Subcutaneous abdominal adipose tissue (tissue), 5 donors: ENCODE data around the gene KIF14.

Experiments used
- H3K27ac ChIP-seq: one replicate; pipeline ENCODE4 v1.7.0; 2013; ENCODE audit warnings: low read depth, mild to moderate bottlenecking, inconsistent platforms, low read length, moderate library complexity
- H3K27me3 ChIP-seq, 5 donors: one replicate each; pipeline ENCODE4 v1.7.0; 2013; ENCODE audit warnings: low read length in 5 of 5, inconsistent platforms in 1 of 5; ENCODE audit not compliant: control insufficient read depth in 5 of 5, insufficient read depth in 4 of 5
- H3K36me3 ChIP-seq, 5 donors: one replicate each; pipeline ENCODE4 v1.7.0; 2013; ENCODE audit warnings: low read length in 5 of 5; ENCODE audit not compliant: control insufficient read depth in 5 of 5, insufficient read depth in 5 of 5
- H3K4me1 ChIP-seq, 5 donors: one replicate each; pipeline ENCODE4 v1.7.0; 2013; ENCODE audit warnings: low read length in 5 of 5, mild to moderate bottlenecking in 3 of 5, moderate library complexity in 1 of 5; ENCODE audit not compliant: control insufficient read depth in 5 of 5, insufficient read depth in 5 of 5
- H3K4me3 ChIP-seq, 5 donors: one replicate each; pipeline ENCODE4 v1.7.0; 2013; ENCODE audit warnings: low read length in 5 of 5, low read depth in 1 of 5
- H3K9ac ChIP-seq, 5 donors: one replicate each; pipeline ENCODE4 v1.7.0; 2013; ENCODE audit warnings: low read length in 5 of 5, mild to moderate bottlenecking in 4 of 5, moderate library complexity in 3 of 5
- H3K9me3 ChIP-seq, 5 donors: one replicate each; pipeline ENCODE4 v1.7.0; 2013; ENCODE audit warnings: low read length in 5 of 5; ENCODE audit not compliant: control insufficient read depth in 5 of 5
- donor health status: healthy.
- donor health status: healthy.
- donor health status: healthy.
- donor health status: healthy.
- donor health status: healthy.

Gene KIF14

GRCh38 chr1:200620273-200621131, at the start of gene KIF14:
Gene KIF14 (minus strand): TSS chr1:200620751. CDS start chr1:200618723, 2,028 bp downstream.
- peaks cover 0 to 18% (median 14%) of the 10 kb centered on the region in 5 donors for H3K4me1 ChIP-seq
- H3K36me3 ChIP-seq: no peaks in the 10 kb centered on the region
- H3K9ac ChIP-seq: peak within 1 kb of the TSS in 4 of 5 donors; percentile 62 to 84 (median 78)
- H3K27me3 ChIP-seq: no peaks in the 10 kb centered on the region
- peak within 1 kb of the TSS; percentile 73 to 82 (median 76) for H3K4me3 ChIP-seq
- no peaks in the 10 kb centered on the region for H3K9me3 ChIP-seq
- H3K27ac ChIP-seq: no peak within 1 kb of the TSS

GRCh38 chr1:200669314-200670241, 49.0 kb upstream of the KIF14 start, which contains the start of gene DDX59:
Gene DDX59 (minus strand): TSS chr1:200669907. CDS start chr1:200666740, 3,167 bp downstream.
- H3K9me3 ChIP-seq: no peaks in the 10 kb centered on the region
- H3K4me3 ChIP-seq: peak within 1 kb of the TSS; percentile 76 to 84 (median 77)
- H3K4me1 ChIP-seq: peaks cover 0 to 29% (median 27%) of the 10 kb centered on the region in 5 donors
- H3K36me3 ChIP-seq: peaks cover 0 to 6% (median 2%) of the 10 kb centered on the region in 5 donors
- H3K27ac ChIP-seq: peak within 1 kb of the TSS; percentile 95
- H3K9ac ChIP-seq: peak within 1 kb of the TSS; percentile 66 to 100 (median 96)
- H3K27me3 ChIP-seq: no peaks in the 10 kb centered on the region

- peak overlapping the region in 4 of 5 donors; percentile 60 to 84 (median 76) for H3K4me3 ChIP-seq
- peaks cover 0 to 29% (median 27%) of the 10 kb centered on the region in 5 donors for H3K4me1 ChIP-seq
Measured at GRCh38 chr1:200668514-200669313, 48.2 kb upstream of the KIF14 start.

GRCh38 chr1:200666309-200666708, 45.8 kb upstream of the KIF14 start:
- peak overlapping the region in 2 of 5 donors; percentile 11 to 57 for H3K9ac ChIP-seq
- H3K27me3 ChIP-seq: no peaks in the 10 kb centered on the region
- H3K9me3 ChIP-seq: no peaks in the 10 kb centered on the region
- H3K27ac ChIP-seq: peak overlapping the region; percentile 2
- H3K36me3 ChIP-seq: peaks cover 7 to 35% (median 11%) of the 10 kb centered on the region in 5 donors
- H3K4me1 ChIP-seq: peaks cover 0 to 29% (median 27%) of the 10 kb centered on the region in 5 donors
- no peak overlapping the region for H3K4me3 ChIP-seq

More at GRCh38 chr1:200668514-200669313, 48.2 kb upstream of the KIF14 start:
- peak overlapping the region in 4 of 5 donors; percentile 46 to 100 (median 85) for H3K9ac ChIP-seq
- H3K27ac ChIP-seq: peak overlapping the region; percentile 95
- no peaks in the 10 kb centered on the region for H3K27me3 ChIP-seq
- no peaks in the 10 kb centered on the region for H3K9me3 ChIP-seq
- peaks cover 2 to 14% (median 8%) of the 10 kb centered on the region in 5 donors for H3K36me3 ChIP-seq

- Histone ChIP-seq H3K4me3 (no peak overlapping the region), H3K9ac (peak overlapping the region in 2 of 5 donors; percentile 11 to 57), H3K4me1 (peaks cover 0 to 28% (median 26%) of the 10 kb centered on the region in 5 donors), H3K36me3 (peaks cover 7 to 37% (median 11%) of the 10 kb centered on the region in 5 donors), H3K27me3 (no peaks in the 10 kb centered on the region), H3K27ac (peak overlapping the region; percentile 2), H3K9me3 (no peaks in the 10 kb centered on the region)
Measured at GRCh38 chr1:200665861-200666260, 45.3 kb upstream of the KIF14 start.

GRCh38 chr1:200660719-200661118, 40.2 kb upstream of the KIF14 start:
- peaks cover 0 to 10% (median 4%) of the 10 kb centered on the region in 5 donors for H3K4me1 ChIP-seq
- peaks cover 19 to 80% (median 34%) of the 10 kb centered on the region in 5 donors for H3K36me3 ChIP-seq
- no peaks in the 10 kb centered on the region for H3K9me3 ChIP-seq
- H3K27me3 ChIP-seq: no peaks in the 10 kb centered on the region
- H3K9ac ChIP-seq: no peak overlapping the region
- H3K27ac ChIP-seq: no peak overlapping the region
- no peak overlapping the region for H3K4me3 ChIP-seq

GRCh38 chr1:200659269-200659668, 38.7 kb upstream of the KIF14 start:
- no peaks in the 10 kb centered on the region for H3K9me3 ChIP-seq
- H3K36me3 ChIP-seq: peaks cover 19 to 77% (median 33%) of the 10 kb centered on the region in 5 donors
- no peaks in the 10 kb centered on the region for H3K27me3 ChIP-seq
- H3K9ac ChIP-seq: no peak overlapping the region
- H3K27ac ChIP-seq: no peak overlapping the region
- H3K4me3 ChIP-seq: no peak overlapping the region
- peaks cover 0 to 7% (median 0%) of the 10 kb centered on the region in 5 donors for H3K4me1 ChIP-seq

- Histone ChIP-seq H3K9ac (no peak overlapping the region), H3K4me3 (no peak overlapping the region), H3K27ac (no peak overlapping the region), H3K27me3 (no peaks in the 10 kb centered on the region), H3K36me3 (peaks cover 11 to 74% (median 31%) of the 10 kb centered on the region in 5 donors), H3K9me3 (no peaks in the 10 kb centered on the region), H3K4me1 (peaks cover 0 to 4% (median 0%) of the 10 kb centered on the region in 5 donors)
Measured at GRCh38 chr1:200658037-200658818, 37.7 kb upstream of the KIF14 start.
